Neuronal stem cell (in vitro differentiated cells): Measurements from ENCODE around the gene EFNA1.
"Not testable (repeated sequence)": the region's sequence is repeated elsewhere in the genome, so short reads cannot be mapped to it uniquely, and the experiment has no call there.

Experiments
- DNase-seq: peaks from one replicate; pipeline ENCODE4 v3.0.0-alpha.2; 2013; ENCODE audit warnings: low spot score
- H2AFZ ChIP-seq: one replicate; pipeline ENCODE4 v1.6.1; 2013; ENCODE audit warnings: mild to moderate bottlenecking, low read length, inconsistent platforms
- H2AK5ac ChIP-seq: 2 replicates; pipeline ENCODE4 v1.6.1; 2013; ENCODE audit warnings: low read depth, mild to moderate bottlenecking, inconsistent platforms, low read length, moderate library complexity, mixed read lengths
- H2BK120ac ChIP-seq: 2 replicates; pipeline ENCODE4 v1.6.1; 2013; ENCODE audit warnings: low read depth, mild to moderate bottlenecking, inconsistent platforms, low read length, moderate library complexity, mixed read lengths
- H2BK12ac ChIP-seq: one replicate; pipeline ENCODE4 v1.6.1; 2013; ENCODE audit warnings: low read length, inconsistent platforms
- H2BK15ac ChIP-seq: 2 replicates; pipeline ENCODE4 v1.6.1; 2013; ENCODE audit warnings: mild to moderate bottlenecking, low read length, inconsistent platforms, mixed read lengths
- H2BK5ac ChIP-seq: one replicate; pipeline ENCODE4 v1.6.1; 2013; ENCODE audit warnings: inconsistent platforms, mild to moderate bottlenecking, low read length, moderate library complexity
- H3K14ac ChIP-seq: one replicate; pipeline ENCODE4 v1.6.1; 2013; ENCODE audit warnings: low read length, inconsistent platforms
- H3K18ac ChIP-seq: 2 replicates; pipeline ENCODE4 v1.6.1; 2013; ENCODE audit warnings: low read length, inconsistent platforms
- H3K23ac ChIP-seq: 2 replicates; pipeline ENCODE4 v1.6.1; 2013; ENCODE audit warnings: low read depth, mild to moderate bottlenecking, mixed read lengths, low read length, inconsistent platforms; ENCODE audit not compliant: poor library complexity
- H3K27ac ChIP-seq: replicated peaks from 3 replicates; pipeline ENCODE4 v1.5.1; 2013; ENCODE audit warnings: low read length, inconsistent platforms
- H3K27me3 ChIP-seq, 3 experiments: 2 replicates each; pipeline ENCODE4 v1.6.1; 2013; ENCODE audit warnings: low read length in 3 of 3, mild to moderate bottlenecking in 2 of 3, inconsistent platforms in 1 of 3, low read depth in 1 of 3, mixed read lengths in 1 of 3, moderate library complexity in 1 of 3; ENCODE audit not compliant: control insufficient read depth in 3 of 3, insufficient read depth in 3 of 3
- H3K36me3 ChIP-seq, 2 donors: replicated peaks in 1 of 2; 2 replicates each; pipeline ENCODE4 v1.6.1; 2013; ENCODE audit warnings: low read length in 2 of 2; ENCODE audit not compliant: control insufficient read depth in 2 of 2, insufficient read depth in 2 of 2
- H3K4ac ChIP-seq: 2 replicates; pipeline ENCODE4 v1.6.1; 2013; ENCODE audit warnings: inconsistent platforms, mild to moderate bottlenecking, low read length, moderate library complexity
- H3K4me1 ChIP-seq, 2 donors: 1 replicate in 1 of 2; 2 replicates in 1 of 2; pipeline ENCODE4 v1.6.1; 2013; ENCODE audit warnings: low read length in 2 of 2, low read depth in 1 of 2; ENCODE audit not compliant: control insufficient read depth in 2 of 2, insufficient read depth in 1 of 2
- H3K4me2 ChIP-seq: one replicate; pipeline ENCODE4 v1.6.1; 2013; ENCODE audit warnings: mild to moderate bottlenecking, low read length, inconsistent platforms; ENCODE audit not compliant: insufficient read depth, poor library complexity, severe bottlenecking
- H3K4me3 ChIP-seq, 2 donors: 2 replicates each; pipeline ENCODE4 v1.5.1; 2013; ENCODE audit warnings: low read length in 2 of 2, mild to moderate bottlenecking in 2 of 2, inconsistent platforms in 1 of 2, moderate library complexity in 1 of 2
- H3K79me1 ChIP-seq: one replicate; pipeline ENCODE4 v1.6.1; 2013; ENCODE audit warnings: low read depth, mild to moderate bottlenecking, inconsistent platforms, low read length, moderate library complexity
- H3K9ac ChIP-seq: one replicate; pipeline ENCODE4 v1.6.1; 2013; ENCODE audit warnings: mild to moderate bottlenecking, low read depth, low read length, inconsistent platforms; ENCODE audit not compliant: poor library complexity
- H3K9me3 ChIP-seq, 2 donors: replicated peaks in 1 of 2; 2 replicates each; pipeline versions ENCODE3 to v1.6.1; 2013; ENCODE audit warnings: low read length in 2 of 2, mild to moderate bottlenecking in 2 of 2, inconsistent platforms in 1 of 2, low read depth in 1 of 2, mixed read lengths in 1 of 2, moderate library complexity in 1 of 2; ENCODE audit not compliant: control insufficient read depth in 2 of 2, insufficient read depth in 1 of 2
- H4K8ac ChIP-seq: one replicate; pipeline ENCODE4 v1.6.1; 2013; ENCODE audit warnings: low read depth, mild to moderate bottlenecking, inconsistent platforms, low read length, moderate library complexity
- H4K91ac ChIP-seq: one replicate; pipeline ENCODE4 v1.6.1; 2013; ENCODE audit warnings: low read length, low read depth, mild to moderate bottlenecking, inconsistent platforms; ENCODE audit not compliant: poor library complexity
- WGBS, 2 donors: extraction: QIAGEN DNeasy Blood & Tissue Kit; methylation state at CpG; one replicate each; pipeline ENCODE4 v1.1.7; 2013; ENCODE audit warnings: missing lambda C conversion rate in 2 of 2, mixed read lengths in 1 of 2; ENCODE audit not compliant: insufficient read length in 2 of 2, insufficient replicate concordance in 1 of 2; ENCODE audit errors: extremely low coverage in 2 of 2; 5-methylcytosine and 5-hydroxymethylcytosine counted together

Gene EFNA1

DNA sequence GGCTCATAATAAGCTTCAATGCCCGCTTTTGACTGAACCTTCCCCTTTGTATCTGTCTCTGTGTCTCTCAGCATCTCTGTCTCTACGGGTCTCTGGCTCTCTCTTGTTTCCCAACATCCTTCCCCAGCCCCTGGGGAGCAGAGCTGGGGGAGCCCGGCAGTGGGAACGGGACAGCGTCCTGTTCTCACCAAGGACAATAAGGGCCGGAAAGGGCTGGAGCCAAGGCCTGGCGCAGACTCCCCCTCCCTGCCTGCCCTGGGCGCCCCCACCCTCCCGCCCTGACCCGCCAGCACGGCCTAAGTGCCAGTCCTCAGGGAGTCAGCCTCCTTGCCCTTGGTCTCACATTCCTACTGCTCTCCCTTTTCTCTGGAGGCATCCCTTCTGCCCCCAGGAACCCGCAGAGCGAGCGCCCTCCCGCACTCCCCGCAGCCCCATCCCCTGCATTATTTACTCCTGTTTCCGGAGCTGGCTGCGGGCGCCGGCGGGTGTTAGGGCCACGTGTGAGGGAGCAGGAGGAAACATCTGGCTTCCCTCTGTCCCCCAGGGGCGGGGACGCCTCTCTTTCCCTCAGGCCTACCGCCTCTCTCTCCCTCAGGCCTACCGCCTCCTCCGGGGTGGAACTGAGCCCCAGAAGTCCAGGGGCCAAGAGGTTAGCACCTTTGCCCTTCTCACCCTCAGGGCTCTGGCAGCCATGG, 38.9 kb downstream of the EFNA1 start:
- H2AK5ac ChIP-seq, result peak overlapping the region; percentile 16
- peak overlapping the region; percentile 87 for H2AFZ ChIP-seq
- H3K9me3 ChIP-seq, result no peaks in the 10 kb centered on the region
- peak overlapping the region; percentile 58 for H2BK5ac ChIP-seq
- peak overlapping the region; percentile 88 for H3K27ac ChIP-seq
- H3K4me2 ChIP-seq, result peak overlapping the region; percentile 47
- H4K91ac ChIP-seq, result no peak overlapping the region
- H3K4me1 ChIP-seq, result peaks cover 14 to 17% of the 10 kb centered on the region in 2 donors
- no peaks in the 10 kb centered on the region for H3K79me1 ChIP-seq
- no peak overlapping the region for H3K14ac ChIP-seq
- no peak overlapping the region for H2BK12ac ChIP-seq
- peaks cover 10 to 30% of the 10 kb centered on the region in 2 donors for H3K36me3 ChIP-seq
- H2BK15ac ChIP-seq, result no peak overlapping the region
- peak; percentile 62 for DNase-seq
- peak overlapping the region; percentile 81 for H3K18ac ChIP-seq
- WGBS, 2 donors, result no CpG with 5 or more reads among the region's 27 CpGs
- peaks cover 0 to 5% (median 0%) of the 10 kb centered on the region in 3 experiments for H3K27me3 ChIP-seq
- peak overlapping the region in 1 of 2 donors; percentile 25 for H3K4me3 ChIP-seq
- no peak overlapping the region for H3K23ac ChIP-seq
- H3K9ac ChIP-seq, result peak overlapping the region; percentile 50
- H3K4ac ChIP-seq, result no peak overlapping the region
- no peak overlapping the region for H4K8ac ChIP-seq
- H2BK120ac ChIP-seq, result no peak overlapping the region

DNA sequence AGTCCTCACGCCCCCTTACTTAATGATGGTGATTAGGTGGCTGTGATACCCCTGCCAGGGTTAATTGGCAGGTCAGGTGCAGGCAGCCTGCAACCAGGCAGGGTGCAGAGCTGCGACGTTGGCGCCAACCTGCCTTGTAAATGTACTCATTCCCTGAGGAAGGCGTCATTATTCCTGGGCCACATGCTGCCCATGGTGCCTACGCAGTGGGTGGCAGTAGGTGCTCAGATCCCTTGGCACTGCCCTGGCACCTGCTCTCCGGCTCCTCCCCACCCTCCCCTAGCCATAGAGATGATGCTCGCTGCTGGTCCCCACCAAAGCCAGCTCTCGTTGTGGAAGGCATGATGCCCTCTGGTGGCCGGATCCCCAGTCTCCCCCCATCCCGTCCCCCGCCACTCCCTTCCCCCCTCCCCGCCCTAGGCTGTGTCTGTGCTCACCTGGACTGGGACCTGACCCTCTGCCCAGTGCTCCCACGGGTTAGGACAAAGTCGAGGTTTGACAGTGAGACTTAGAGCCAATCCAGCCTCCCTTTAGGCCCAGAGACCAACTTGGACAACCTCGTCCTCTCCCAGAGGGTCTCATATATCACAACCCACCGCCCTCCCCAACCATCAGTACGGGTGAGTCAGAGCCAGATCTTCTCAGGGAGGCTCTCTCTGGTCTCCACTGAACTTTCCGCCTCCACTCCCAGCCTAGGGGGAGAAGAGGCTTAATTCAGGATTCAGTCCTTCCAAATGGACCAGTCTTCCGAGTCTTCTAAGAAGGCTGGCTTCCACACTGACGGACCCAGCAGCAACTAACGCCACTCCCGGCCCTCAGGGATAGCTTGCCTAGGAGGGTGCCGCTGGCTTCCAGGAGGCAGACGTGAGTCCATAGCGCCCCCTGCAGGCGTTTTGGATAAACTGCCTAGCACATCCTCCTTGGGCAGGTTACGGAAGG, 39.8 kb downstream of the EFNA1 start:
- Histone ChIP-seq H4K91ac (no peak overlapping the region), H3K4me1 (peaks cover 16 to 21% of the 10 kb centered on the region in 2 donors), H4K8ac (no peak overlapping the region), H3K27ac (peak overlapping the region; percentile 88), H2BK12ac (no peak overlapping the region), H2BK5ac (peak overlapping the region; percentile 58), H2AK5ac (peak overlapping the region; percentile 16), H3K4ac (no peak overlapping the region), H2BK120ac (no peak overlapping the region), H3K9ac (peak overlapping the region; percentile 50), H3K18ac (peak overlapping the region; percentile 81), H3K23ac (no peak overlapping the region), H3K14ac (no peak overlapping the region), H3K4me2 (peak overlapping the region; percentile 56), H2AFZ (peak overlapping the region; percentile 83), H3K4me3 (peak overlapping the region in 1 of 2 donors; percentile 66), H3K36me3 (peaks cover 10 to 33% of the 10 kb centered on the region in 2 donors), H2BK15ac (no peak overlapping the region), H3K9me3 (no peaks in the 10 kb centered on the region), H3K27me3 (no peaks in the 10 kb centered on the region), H3K79me1 (no peaks in the 10 kb centered on the region)
- DNase-seq, result peak; percentile 94
- WGBS, 2 donors, result no CpG with 5 or more reads among the region's 28 CpGs

- not testable (repeated sequence) for H3K4me2 ChIP-seq, H2BK5ac ChIP-seq, H2BK120ac ChIP-seq, H3K4ac ChIP-seq, H3K18ac ChIP-seq, H3K23ac ChIP-seq, H3K27ac ChIP-seq, H4K91ac ChIP-seq, H2AK5ac ChIP-seq, H4K8ac ChIP-seq, H3K9ac ChIP-seq, DNase-seq, H3K27me3 ChIP-seq, H2BK15ac ChIP-seq, H3K9me3 ChIP-seq, H2BK12ac ChIP-seq, H3K14ac ChIP-seq, H3K79me1 ChIP-seq, H3K4me3 ChIP-seq, H2AFZ ChIP-seq
- WGBS, 2 donors, result no CpG with 5 or more reads among the region's 4 CpGs
- Histone ChIP-seq H3K4me1 (peaks cover 17 to 23% of the 10 kb centered on the region in 2 donors), H3K36me3 (peaks cover 10 to 33% of the 10 kb centered on the region in 2 donors)
Measured at GRCh38 chr1:155168105-155168445, 40.4 kb downstream of the EFNA1 start.
